Measurements from ENCODE around the gene CYTL1.
A peak's percentile ranks its signal among the peaks of the same experiment; 100 is the strongest.
"Not testable (repeated sequence)": the region's sequence is repeated elsewhere in the genome, so short reads cannot be mapped to it uniquely, and the experiment has no call there.

CYTL1 gene

GRCh38 chr4:4996935-4997334 lies 22.3 kb downstream of the CYTL1 start:
- not testable (repeated sequence) for DNase-seq (ENCODE audit: low spot score)

GRCh38 chr4:4995908-4996265 lies 23.4 kb downstream of the CYTL1 start:
- DNase-seq (ENCODE audit: low spot score) = no peak

- DNase-seq (ENCODE audit: low spot score) = peak; percentile 43
Measured at GRCh38 chr4:4995103-4995907, 24.0 kb downstream of the CYTL1 start.

- no peak for DNase-seq (ENCODE audit: low spot score)
Measured at GRCh38 chr4:4994312-4995097, 24.8 kb downstream of the CYTL1 start.

GRCh38 chr4:4992833-4993232 lies 26.4 kb downstream of the CYTL1 start:
- DNase-seq (ENCODE audit: low spot score) = no peak

- DNase-seq (ENCODE audit: low spot score) = no peak
Measured at GRCh38 chr4:4991541-4992099, 27.6 kb downstream of the CYTL1 start.

GRCh38 chr4:4990857-4991540 lies 28.3 kb downstream of the CYTL1 start:
- DNase-seq (ENCODE audit: low spot score) = peak; percentile 45

- no peak for DNase-seq (ENCODE audit: low spot score)
Measured at GRCh38 chr4:4990329-4990728, 28.9 kb downstream of the CYTL1 start.

- no peak for DNase-seq (ENCODE audit: low spot score)
Measured at GRCh38 chr4:4989083-4989622, 30.1 kb downstream of the CYTL1 start.

GRCh38 chr4:4987656-4988055 lies 31.6 kb downstream of the CYTL1 start:
- DNase-seq (ENCODE audit: low spot score) = no peak

- no peak for DNase-seq (ENCODE audit: low spot score)
Measured at GRCh38 chr4:4986841-4987240, 32.4 kb downstream of the CYTL1 start.

GRCh38 chr4:4985844-4986243 lies 33.4 kb downstream of the CYTL1 start:
- no peak for DNase-seq (ENCODE audit: low spot score)

GRCh38 chr4:4985036-4985435 lies 34.2 kb downstream of the CYTL1 start:
- no peak for DNase-seq (ENCODE audit: low spot score)

- no peak for DNase-seq (ENCODE audit: low spot score)
Measured at GRCh38 chr4:4984186-4984585, 35.1 kb downstream of the CYTL1 start.

- DNase-seq (ENCODE audit: low spot score) = no peak
Measured at GRCh38 chr4:4981827-4982226, 37.4 kb downstream of the CYTL1 start.

- no peak for DNase-seq (ENCODE audit: low spot score)
Measured at GRCh38 chr4:4981427-4981826, 37.8 kb downstream of the CYTL1 start.

- DNase-seq (ENCODE audit: low spot score) = no peak
Measured at GRCh38 chr4:4980621-4981230, 38.5 kb downstream of the CYTL1 start.

GRCh38 chr4:4979971-4980370 lies 39.3 kb downstream of the CYTL1 start:
- DNase-seq (ENCODE audit: low spot score) = no peak

GRCh38 chr4:4974727-4975126 lies 44.5 kb downstream of the CYTL1 start:
- no peak for DNase-seq (ENCODE audit: low spot score)

GRCh38 chr4:4971796-4972195 lies 47.5 kb downstream of the CYTL1 start:
- no peak for DNase-seq (ENCODE audit: low spot score)

GRCh38 chr4:4969298-4969697 lies 50.0 kb downstream of the CYTL1 start:
- DNase-seq (ENCODE audit: low spot score) = peak; percentile 63
